ENCODE measurements around the gene TMEM214.

Gene TMEM214

GRCh38 chr2:27086724-27087593 is 54.2 kb downstream of the TMEM214 start, which contains the start of gene KHK:
Gene KHK (plus strand): TSS chr2:27086772. CDS start chr2:27087260, 488 bp downstream.
- DNase-seq = no peak

GRCh38 chr2:27087823-27088410 is 55.2 kb downstream of the TMEM214 start:
- no peak for DNase-seq

- DNase-seq = no peak
Observed at GRCh38 chr2:27088634-27089033, 55.9 kb downstream of the TMEM214 start.

GRCh38 chr2:27089111-27089954 is 56.6 kb downstream of the TMEM214 start:
- no peak for DNase-seq

Data from NCI-H1930 (cell line).